GM12892 (cell line): ENCODE results near the gene FMN2.
"Not testable (repeated sequence)": the region's sequence is repeated elsewhere in the genome, so short reads cannot be mapped to it uniquely, and the experiment has no call there.

Source experiments
- DNase-seq: peaks from one replicate; pipeline ENCODE4 v3.0.0; 2011; ENCODE audit not compliant: insufficient read length
- FAIRE-seq: peaks from 2 replicates; lab custom pipeline; 2011; peaks lifted over from hg19 to GRCh38; lab: Jason Lieb, UNC
- POLR2A ChIP-seq: IDR thresholded peaks from 2 replicates; pipeline ENCODE4 v1.6.1; 2011; ENCODE audit warnings: low read depth, low read length, control low read depth
- POLR2AphosphoS5 ChIP-seq: IDR thresholded peaks from 2 replicates; pipeline ENCODE4 v1.6.1; 2011; ENCODE audit warnings: low read depth, low read length, control low read depth
- TAF1 ChIP-seq: IDR thresholded peaks from 2 replicates; pipeline ENCODE4 v1.6.1; 2011; ENCODE audit warnings: low read depth, mild to moderate bottlenecking, control low read depth, low read length, borderline replicate concordance

FMN2 gene

GRCh38 chr1:240178366-240178765 is 86.7 kb downstream of the FMN2 start:
- no peak for FAIRE-seq
- no peak for DNase-seq
- no peak for TF ChIP-seq TAF1
- TF ChIP-seq POLR2A = no peak
- no peak for TF ChIP-seq POLR2AphosphoS5

- FAIRE-seq, DNase-seq: not testable (repeated sequence)
Observed at GRCh38 chr1:240184682-240185081, 93.0 kb downstream of the FMN2 start.

GRCh38 chr1:240188139-240188538 is 96.5 kb downstream of the FMN2 start:
- TF ChIP-seq TAF1 = no peak
- no peak for TF ChIP-seq POLR2AphosphoS5
- no peak for TF ChIP-seq POLR2A
- no peak for FAIRE-seq
- no peak for DNase-seq

- no peak for DNase-seq
- FAIRE-seq = no peak
- no peak for TF ChIP-seq POLR2A
- no peak for TF ChIP-seq POLR2AphosphoS5
- TF ChIP-seq TAF1 = no peak
Observed at GRCh38 chr1:240189386-240189989, 97.8 kb downstream of the FMN2 start.

- TF ChIP-seq POLR2AphosphoS5 (no peak), POLR2A (no peak), TAF1 (no peak)
- DNase-seq (no peak), FAIRE-seq (no peak)
Observed at GRCh38 chr1:240190881-240191401, 99.3 kb downstream of the FMN2 start.

- DNase-seq = no peak
- no peak for FAIRE-seq
- no peak for TF ChIP-seq POLR2A
- TF ChIP-seq POLR2AphosphoS5 = no peak
- TF ChIP-seq TAF1 = no peak
Observed at GRCh38 chr1:240192851-240193250, 101.2 kb downstream of the FMN2 start.

GRCh38 chr1:240193679-240194078 is 102.0 kb downstream of the FMN2 start:
- no peak for DNase-seq
- FAIRE-seq = no peak
- TF ChIP-seq TAF1 = no peak

- no peak for FAIRE-seq
- TF ChIP-seq POLR2A (no peak), TAF1 (no peak), POLR2AphosphoS5 (no peak)
- no peak for DNase-seq
Observed at GRCh38 chr1:240194120-240194519, 102.4 kb downstream of the FMN2 start.

GRCh38 chr1:240198376-240198775 is 106.7 kb downstream of the FMN2 start:
- TF ChIP-seq POLR2A (no peak), POLR2AphosphoS5 (no peak), TAF1 (no peak)
- FAIRE-seq (no peak), DNase-seq (no peak)

- DNase-seq (no peak), FAIRE-seq (no peak)
- TF ChIP-seq POLR2A (no peak), TAF1 (no peak), POLR2AphosphoS5 (no peak)
Observed at GRCh38 chr1:240199758-240200645, 108.3 kb downstream of the FMN2 start.

GRCh38 chr1:240201931-240202330 is 110.2 kb downstream of the FMN2 start:
- DNase-seq (no peak), FAIRE-seq (no peak)
- TF ChIP-seq POLR2A (no peak), POLR2AphosphoS5 (no peak), TAF1 (no peak)
